ENCODE data around the gene VPS13D.

Gene VPS13D

DNA sequence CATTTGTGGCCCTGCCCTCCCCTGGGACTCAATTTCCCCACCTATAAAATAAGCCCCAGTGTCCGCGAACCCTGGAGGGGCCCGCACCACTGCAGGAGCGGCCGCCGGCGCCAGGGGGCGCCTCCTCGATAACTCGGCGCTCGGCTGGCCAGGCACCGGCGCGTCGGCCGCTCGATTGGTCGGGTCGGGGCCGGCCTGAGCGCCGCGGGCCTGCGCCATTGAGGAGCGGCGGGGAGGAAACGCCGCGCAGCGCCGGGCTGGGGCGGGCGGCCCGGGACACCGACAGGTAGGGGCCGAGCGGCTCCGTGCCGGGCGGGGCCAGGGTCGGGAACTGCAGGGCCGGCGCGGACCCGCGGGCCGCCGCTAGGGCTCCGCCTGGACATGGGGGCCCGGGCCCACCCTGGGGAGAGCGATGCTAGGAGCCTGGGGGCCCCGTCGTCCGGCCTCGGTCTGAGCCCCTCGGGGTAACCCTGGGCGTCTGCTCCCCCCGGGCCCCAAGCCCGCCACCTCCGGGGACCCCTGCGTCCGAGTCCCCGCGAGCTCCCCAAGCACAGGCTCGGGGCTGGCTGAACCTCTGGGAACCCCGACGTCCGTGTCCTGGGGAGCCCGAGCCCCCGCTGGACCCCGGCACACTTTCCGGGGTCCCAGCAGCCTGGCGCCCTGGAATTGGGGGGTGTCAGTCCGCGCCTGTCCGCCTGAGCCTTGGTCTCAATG is at the start of gene VPS13D:
Gene VPS13D, plus strand, starts transcription at position 196 of the 714 bp plus-strand sequence. CDS start 4,237 bp downstream, outside the sequence.
- peak; percentile 93 to 97 for ATAC-seq

- ATAC-seq = no peak
Observed at GRCh38 chr1:12180315-12180714, 49.5 kb upstream of the VPS13D start.

DNA sequence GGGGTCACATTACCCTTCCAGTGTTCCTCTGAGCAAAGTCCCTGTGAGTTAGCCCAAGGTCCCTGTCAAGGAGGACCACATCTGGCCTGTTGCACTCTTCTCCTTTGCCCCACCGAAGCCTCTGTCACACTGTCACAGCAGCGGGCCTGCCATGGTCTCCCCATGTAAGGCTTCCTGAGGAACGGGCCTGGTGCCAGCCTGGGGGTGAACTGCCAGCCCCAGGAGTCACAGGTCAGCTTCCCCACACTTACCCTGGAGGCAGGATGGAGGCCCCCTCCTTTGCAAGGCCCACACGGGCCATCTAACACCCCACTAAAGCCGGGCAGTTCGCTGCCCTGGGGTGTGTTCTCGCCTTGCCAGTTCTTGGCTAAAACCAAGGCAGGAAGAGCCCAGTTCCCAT is 48.9 kb upstream of the VPS13D start:
- no peak for ATAC-seq

- ATAC-seq = no peak
Observed at GRCh38 chr1:12181568-12181967, 48.3 kb upstream of the VPS13D start.

GRCh38 chr1:12182410-12182984 is 47.3 kb upstream of the VPS13D start:
- no peak for ATAC-seq

- ATAC-seq = no peak
Observed at GRCh38 chr1:12183095-12183794, 46.6 kb upstream of the VPS13D start.

- ATAC-seq = no peak
Observed at GRCh38 chr1:12184008-12184681, 45.7 kb upstream of the VPS13D start.

DNA sequence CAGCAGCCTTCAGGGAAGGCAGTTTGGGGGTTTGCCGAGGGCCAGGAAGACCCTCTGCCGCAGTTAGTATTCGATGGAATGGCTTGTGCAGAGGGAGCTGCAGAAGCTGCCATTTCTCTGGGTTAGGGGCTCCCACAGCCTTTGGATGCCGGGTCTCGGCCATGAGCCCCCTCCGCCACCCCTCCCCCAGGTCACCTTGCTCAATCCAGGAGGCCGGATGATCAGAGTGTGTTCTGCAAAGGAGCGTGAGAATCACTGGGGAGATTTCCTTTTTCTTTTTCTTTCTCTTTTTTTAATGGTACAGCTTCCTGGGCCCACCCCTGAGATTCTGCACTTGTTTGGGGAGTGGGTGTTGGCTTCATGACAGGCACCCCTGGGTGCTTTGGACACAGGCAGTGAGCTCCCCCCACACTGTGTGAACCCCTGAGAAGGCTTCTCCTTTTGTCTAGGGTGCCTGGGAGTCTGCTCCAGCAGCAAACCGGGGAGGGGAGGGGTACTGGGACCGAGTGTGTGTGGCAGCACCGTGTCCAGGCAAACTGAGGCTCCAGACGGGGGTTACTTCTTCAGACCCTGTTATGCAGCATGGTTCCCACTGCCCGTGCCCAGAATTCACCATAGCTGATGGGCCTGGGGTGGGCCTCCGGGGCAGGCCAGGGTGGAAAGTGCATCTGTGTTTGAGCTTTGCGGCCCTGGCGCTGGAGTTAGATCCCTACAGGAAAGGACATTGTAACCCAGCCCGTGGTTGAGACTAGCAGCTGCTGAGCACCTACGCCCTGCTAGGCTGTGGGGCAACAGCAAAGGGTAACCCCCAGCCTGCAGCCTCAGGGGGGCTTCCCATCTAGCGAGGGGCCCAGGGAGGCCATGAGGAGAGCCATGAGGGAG is 44.6 kb upstream of the VPS13D start:
- ATAC-seq = no peak

GRCh38 chr1:12185918-12186678 is 43.7 kb upstream of the VPS13D start:
- peak in 1 of 2 donors; percentile 5 for ATAC-seq

GRCh38 chr1:12186679-12186985 is 43.2 kb upstream of the VPS13D start:
- peak; percentile 18 to 22 for ATAC-seq

- ATAC-seq = peak; percentile 46 to 52
Observed at GRCh38 chr1:12188115-12188514, 41.7 kb upstream of the VPS13D start.

- no peak for ATAC-seq
Observed at GRCh38 chr1:12188657-12189327, 41.0 kb upstream of the VPS13D start.

DNA sequence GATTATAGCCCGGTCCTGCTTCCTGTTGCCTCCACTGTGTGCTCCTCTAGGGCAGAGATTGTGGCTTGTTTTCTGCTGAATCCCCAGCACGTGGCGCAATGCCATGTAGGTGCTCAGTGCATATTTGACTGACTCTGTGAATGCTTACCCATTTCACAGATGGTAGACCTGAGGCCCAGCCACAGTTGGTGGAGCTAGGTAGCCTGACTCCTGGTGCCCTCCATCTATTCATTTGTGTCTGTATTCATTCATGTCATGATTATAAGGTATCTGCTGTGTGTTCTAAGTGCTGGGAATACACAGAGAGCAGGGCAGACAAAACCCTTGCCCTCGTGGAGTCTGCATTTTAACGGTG is 40.5 kb upstream of the VPS13D start:
- no peak for ATAC-seq

- ATAC-seq = no peak
Observed at GRCh38 chr1:12191242-12192032, 38.4 kb upstream of the VPS13D start.

- ATAC-seq = no peak
Observed at GRCh38 chr1:12194666-12195216, 35.1 kb upstream of the VPS13D start.

DNA sequence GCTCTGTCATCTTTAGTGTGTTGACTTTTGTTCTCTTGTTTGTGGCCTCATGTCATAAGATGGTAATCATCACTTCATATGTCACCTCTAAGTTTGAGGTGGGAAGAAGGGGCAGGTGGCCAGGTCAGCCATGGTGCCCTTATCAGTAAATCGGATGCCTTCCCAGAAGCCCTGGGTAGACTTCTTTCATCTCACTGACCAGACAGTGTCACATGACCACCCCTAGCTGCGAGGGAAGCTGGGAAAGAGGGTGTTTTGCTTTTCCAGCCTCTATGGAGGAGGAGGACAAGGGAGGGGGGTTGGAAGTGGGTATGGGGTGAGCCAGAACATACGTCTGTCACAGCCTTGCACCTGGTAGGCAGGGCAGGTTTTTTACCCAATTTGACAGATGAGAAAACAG is 34.4 kb upstream of the VPS13D start:
- ATAC-seq = no peak

- peak; percentile 35 to 48 for ATAC-seq
Observed at GRCh38 chr1:12196641-12197482, 33.0 kb upstream of the VPS13D start.

DNA sequence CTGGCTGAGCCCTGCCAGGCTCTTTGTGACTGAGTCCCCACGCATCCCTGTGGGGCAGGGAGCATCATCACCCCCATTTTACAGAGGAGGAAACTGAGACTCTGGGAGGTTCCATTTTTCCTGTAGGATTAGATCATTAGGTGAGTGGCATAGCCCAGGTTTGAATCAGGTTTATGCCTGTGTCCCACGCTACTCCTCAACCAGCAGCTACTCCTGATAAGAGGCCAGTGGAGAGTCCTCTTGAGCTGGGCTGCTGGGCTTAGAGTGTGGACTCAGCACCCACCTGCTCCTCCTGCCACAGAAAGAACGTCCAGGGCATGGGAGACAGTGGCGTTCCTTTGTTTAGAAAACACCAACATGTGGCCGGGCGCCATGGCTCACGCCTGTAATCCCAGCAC is 32.3 kb upstream of the VPS13D start:
- ATAC-seq = no peak

GRCh38 chr1:12200208-12200607 is 29.6 kb upstream of the VPS13D start:
- ATAC-seq = no peak
